ENCODE data around the gene ANKRD63. TPM values are rescaled to one million over a fixed set of nuclear protein-coding genes. Genes with fewer than 3 reads are reported as not detected.

The ANKRD63 gene
- total RNA-seq, 2 experiments from 2014 or later, result not detected

- peaks cover 41% of the 10 kb centered on the region for H3K27me3 Mint-ChIP-seq
- no peak overlapping the region for H3K27ac Mint-ChIP-seq
- peaks cover 3% of the 10 kb centered on the region for H3K4me1 Mint-ChIP-seq
- no peak overlapping the region for H3K4me3 Mint-ChIP-seq
- H3K36me3 Mint-ChIP-seq, result no peaks in the 10 kb centered on the region
- DNase-seq, result no peak
- no peaks in the 10 kb centered on the region for H3K9me3 Mint-ChIP-seq
These were observed 31.3 kb downstream of the ANKRD63 start for GRCh38 chr15:40251486-40252140.

- Mint-ChIP-seq H3K4me1 (peaks cover 3% of the 10 kb centered on the region), H3K9me3 (no peaks in the 10 kb centered on the region), H3K27me3 (peaks cover 41% of the 10 kb centered on the region), H3K27ac (no peak overlapping the region), H3K36me3 (no peaks in the 10 kb centered on the region), H3K4me3 (no peak overlapping the region)
- DNase-seq, result no peak
These were observed 31.9 kb downstream of the ANKRD63 start for GRCh38 chr15:40250771-40251483.

- Mint-ChIP-seq H3K4me1 (peaks cover 3% of the 10 kb centered on the region), H3K27me3 (peaks cover 39% of the 10 kb centered on the region), H3K27ac (no peak overlapping the region), H3K4me3 (no peak overlapping the region), H3K9me3 (no peaks in the 10 kb centered on the region), H3K36me3 (no peaks in the 10 kb centered on the region)
- no peak for DNase-seq
These were observed 32.6 kb downstream of the ANKRD63 start for GRCh38 chr15:40250304-40250656.

- peaks cover 37% of the 10 kb centered on the region for H3K27me3 Mint-ChIP-seq
- no peaks in the 10 kb centered on the region for H3K36me3 Mint-ChIP-seq
- no peak overlapping the region for H3K4me3 Mint-ChIP-seq
- no peaks in the 10 kb centered on the region for H3K9me3 Mint-ChIP-seq
- H3K4me1 Mint-ChIP-seq, result peaks cover 3% of the 10 kb centered on the region
- H3K27ac Mint-ChIP-seq, result no peak overlapping the region
- DNase-seq, result no peak
These were observed 33.2 kb downstream of the ANKRD63 start for GRCh38 chr15:40249477-40250303.

- Mint-ChIP-seq H3K9me3 (no peaks in the 10 kb centered on the region), H3K36me3 (no peaks in the 10 kb centered on the region), H3K27ac (no peak overlapping the region), H3K27me3 (peaks cover 22% of the 10 kb centered on the region), H3K4me3 (no peak overlapping the region), H3K4me1 (peaks cover 3% of the 10 kb centered on the region)
- no peak for DNase-seq
These were observed 34.7 kb downstream of the ANKRD63 start for GRCh38 chr15:40248006-40248783.

- Mint-ChIP-seq H3K27ac (no peak overlapping the region), H3K27me3 (peaks cover 18% of the 10 kb centered on the region), H3K4me3 (no peak overlapping the region), H3K36me3 (no peaks in the 10 kb centered on the region), H3K9me3 (no peaks in the 10 kb centered on the region), H3K4me1 (no peaks in the 10 kb centered on the region)
- no peak for DNase-seq
These were observed 35.4 kb downstream of the ANKRD63 start for GRCh38 chr15:40247406-40247971.

GRCh38 chr15:40246496-40247280 lies 36.2 kb downstream of the ANKRD63 start:
- Mint-ChIP-seq H3K4me3 (no peak overlapping the region), H3K27me3 (peaks cover 11% of the 10 kb centered on the region)

GRCh38 chr15:40245666-40246450 lies 37.0 kb downstream of the ANKRD63 start:
- Mint-ChIP-seq H3K27me3 (peaks cover 3% of the 10 kb centered on the region), H3K4me3 (no peak overlapping the region), H3K36me3 (no peaks in the 10 kb centered on the region), H3K9me3 (no peaks in the 10 kb centered on the region), H3K4me1 (no peaks in the 10 kb centered on the region), H3K27ac (no peak overlapping the region)
- no peak for DNase-seq

More at GRCh38 chr15:40246496-40247280, 36.2 kb downstream of the ANKRD63 start:
- no peak for DNase-seq
- H3K4me1 Mint-ChIP-seq, result no peaks in the 10 kb centered on the region
- no peaks in the 10 kb centered on the region for H3K36me3 Mint-ChIP-seq
- no peak overlapping the region for H3K27ac Mint-ChIP-seq
- no peaks in the 10 kb centered on the region for H3K9me3 Mint-ChIP-seq

- Mint-ChIP-seq H3K27ac (no peak overlapping the region), H3K9me3 (no peaks in the 10 kb centered on the region), H3K36me3 (no peaks in the 10 kb centered on the region), H3K27me3 (peaks cover 3% of the 10 kb centered on the region), H3K4me1 (no peaks in the 10 kb centered on the region), H3K4me3 (no peak overlapping the region)
- DNase-seq, result no peak
These were observed 37.8 kb downstream of the ANKRD63 start for GRCh38 chr15:40244961-40245523.

GRCh38 chr15:40243126-40243810 lies 39.6 kb downstream of the ANKRD63 start:
- H3K4me1 Mint-ChIP-seq, result peaks cover 5% of the 10 kb centered on the region
- no peak for DNase-seq
- H3K27ac Mint-ChIP-seq, result no peak overlapping the region
- no peaks in the 10 kb centered on the region for H3K9me3 Mint-ChIP-seq
- H3K27me3 Mint-ChIP-seq, result peaks cover 18% of the 10 kb centered on the region
- no peaks in the 10 kb centered on the region for H3K36me3 Mint-ChIP-seq
- no peak overlapping the region for H3K4me3 Mint-ChIP-seq

GRCh38 chr15:40242601-40243000 lies 40.3 kb downstream of the ANKRD63 start:
- Mint-ChIP-seq H3K36me3 (no peaks in the 10 kb centered on the region), H3K9me3 (no peaks in the 10 kb centered on the region), H3K27ac (no peak overlapping the region), H3K4me1 (peaks cover 5% of the 10 kb centered on the region), H3K4me3 (no peak overlapping the region), H3K27me3 (peaks cover 25% of the 10 kb centered on the region)
- DNase-seq, result no peak

- Mint-ChIP-seq H3K4me3 (no peak overlapping the region), H3K9me3 (no peaks in the 10 kb centered on the region), H3K27ac (no peak overlapping the region), H3K36me3 (no peaks in the 10 kb centered on the region), H3K4me1 (peaks cover 5% of the 10 kb centered on the region), H3K27me3 (peaks cover 27% of the 10 kb centered on the region)
- DNase-seq, result no peak
These were observed 40.7 kb downstream of the ANKRD63 start for GRCh38 chr15:40242213-40242599.

All from activated naive CD8-positive, alpha-beta T cell treated with anti-CD3 and anti-CD28 coated beads for 36 hours (primary cell).